Activated T-cell treated with anti-CD3 and anti-CD28 coated beads for 24 hours (primary cell): Measurements from ENCODE around the gene ROMO1.
"Not testable (repeated sequence)": the region's sequence is repeated elsewhere in the genome, so short reads cannot be mapped to it uniquely, and the experiment has no call there.

Experiments
- DNase-seq: peaks from one replicate; pipeline ENCODE4 v3.0.0-alpha.2; 2020; ENCODE audit warnings: low read depth

The ROMO1 gene

DNA sequence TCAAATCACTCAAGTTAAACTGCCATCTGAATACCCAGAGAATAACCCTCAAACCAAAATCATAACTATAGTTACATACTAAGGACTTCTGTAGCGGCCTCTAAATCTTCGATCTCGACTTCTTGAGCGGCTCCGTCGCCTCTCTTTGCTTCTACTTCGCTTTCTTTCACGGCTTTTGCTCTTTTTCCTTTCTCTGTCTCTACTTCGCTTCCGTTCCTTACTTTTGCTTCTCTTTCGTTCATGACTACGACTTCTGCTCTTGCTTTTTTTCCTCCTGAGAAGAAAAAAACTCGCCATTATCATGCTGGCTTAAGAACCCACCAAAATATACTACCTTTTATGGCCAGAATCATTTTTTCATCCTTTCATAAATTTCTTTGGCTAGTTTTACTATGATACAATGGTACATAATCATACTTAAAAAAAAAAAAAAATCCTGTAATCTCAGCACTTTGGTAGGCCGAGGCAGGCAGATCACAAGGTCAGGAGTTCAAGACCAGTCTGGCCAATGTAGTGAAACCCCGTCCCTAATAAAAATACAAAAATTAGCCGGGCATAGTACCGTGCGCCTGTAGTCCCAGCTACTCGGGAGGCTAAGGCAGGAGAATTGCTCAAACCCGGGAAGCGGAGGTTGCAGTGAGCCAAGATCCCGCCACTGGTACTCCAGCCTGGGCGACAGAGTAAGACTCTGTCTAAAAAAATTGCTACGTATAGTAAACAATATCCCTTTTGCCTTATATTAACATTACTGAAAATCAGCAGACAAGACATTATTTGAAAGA is 32.8 kb downstream of the ROMO1 start:
- no peak for DNase-seq

- DNase-seq: no peak
These were observed 33.4 kb downstream of the ROMO1 start for GRCh38 chr20:35732644-35732982.

- no peak for DNase-seq
These were observed 35.2 kb downstream of the ROMO1 start for GRCh38 chr20:35734374-35734773.

DNA sequence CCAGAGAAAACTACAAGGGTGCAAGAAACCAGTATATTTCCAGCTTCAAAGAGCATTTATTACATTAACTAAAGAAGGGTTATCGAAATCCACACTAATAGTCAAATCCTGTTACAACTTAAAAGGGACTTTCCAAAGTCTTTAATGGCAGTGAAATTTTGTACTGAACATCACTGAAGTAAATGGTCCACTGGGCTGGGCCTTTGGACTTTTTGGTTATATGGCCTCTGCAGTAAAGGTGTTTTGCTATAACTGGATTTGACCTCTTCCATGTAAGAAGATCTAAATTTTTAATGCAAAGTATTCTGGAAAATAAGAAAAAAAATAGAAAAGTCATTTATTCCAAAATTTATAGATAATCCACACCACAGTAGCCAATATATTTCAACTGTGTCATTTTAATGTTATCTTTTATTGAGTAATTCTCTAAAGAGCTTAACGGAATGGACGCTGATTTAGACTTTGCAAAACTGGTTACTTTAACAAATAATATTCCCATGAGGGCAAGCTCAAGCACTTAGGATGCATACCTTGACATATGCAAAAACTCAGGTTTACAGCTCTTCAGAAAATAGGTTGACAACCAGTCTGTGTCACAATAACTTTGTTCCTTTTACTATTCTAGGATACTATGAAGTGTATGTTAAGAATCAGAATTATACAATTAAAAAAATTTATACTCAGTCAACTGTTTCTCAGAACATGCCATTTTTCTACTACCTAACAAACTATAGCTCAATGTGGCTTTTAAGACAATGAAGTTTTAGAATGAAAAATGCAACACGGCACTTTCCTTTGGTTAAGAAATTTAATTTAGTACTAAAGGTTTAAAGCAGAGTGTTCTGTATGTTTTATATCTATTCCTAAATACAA is 35.8 kb downstream of the ROMO1 start:
- no peak for DNase-seq

GRCh38 chr20:35735826-35736470 is 36.7 kb downstream of the ROMO1 start:
- no peak for DNase-seq

DNA sequence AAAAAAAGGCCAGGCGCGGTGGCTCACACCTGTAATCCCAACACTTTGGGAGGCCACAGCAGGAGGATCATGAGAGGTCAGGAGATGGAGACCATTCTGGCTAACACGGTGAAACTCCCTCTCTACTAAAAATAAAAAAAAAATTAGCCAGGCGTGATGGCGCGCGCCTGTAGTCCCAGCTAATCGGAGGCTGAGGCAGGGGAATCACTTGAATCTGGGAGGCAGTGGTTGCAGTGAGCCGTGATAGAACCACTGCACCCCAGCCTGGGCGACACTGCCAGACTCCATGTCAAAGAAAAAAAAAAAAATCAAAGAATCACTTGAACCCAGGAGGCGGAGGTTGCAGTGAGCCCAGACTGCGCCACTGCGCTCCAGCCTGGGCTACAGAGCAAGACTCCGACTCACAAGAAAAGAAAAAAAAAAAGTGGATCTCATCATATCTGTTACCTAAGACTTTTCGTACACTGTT is 38.7 kb downstream of the ROMO1 start:
- DNase-seq: no peak

- DNase-seq: no peak
These were observed 39.4 kb downstream of the ROMO1 start for GRCh38 chr20:35738410-35739179.

DNA sequence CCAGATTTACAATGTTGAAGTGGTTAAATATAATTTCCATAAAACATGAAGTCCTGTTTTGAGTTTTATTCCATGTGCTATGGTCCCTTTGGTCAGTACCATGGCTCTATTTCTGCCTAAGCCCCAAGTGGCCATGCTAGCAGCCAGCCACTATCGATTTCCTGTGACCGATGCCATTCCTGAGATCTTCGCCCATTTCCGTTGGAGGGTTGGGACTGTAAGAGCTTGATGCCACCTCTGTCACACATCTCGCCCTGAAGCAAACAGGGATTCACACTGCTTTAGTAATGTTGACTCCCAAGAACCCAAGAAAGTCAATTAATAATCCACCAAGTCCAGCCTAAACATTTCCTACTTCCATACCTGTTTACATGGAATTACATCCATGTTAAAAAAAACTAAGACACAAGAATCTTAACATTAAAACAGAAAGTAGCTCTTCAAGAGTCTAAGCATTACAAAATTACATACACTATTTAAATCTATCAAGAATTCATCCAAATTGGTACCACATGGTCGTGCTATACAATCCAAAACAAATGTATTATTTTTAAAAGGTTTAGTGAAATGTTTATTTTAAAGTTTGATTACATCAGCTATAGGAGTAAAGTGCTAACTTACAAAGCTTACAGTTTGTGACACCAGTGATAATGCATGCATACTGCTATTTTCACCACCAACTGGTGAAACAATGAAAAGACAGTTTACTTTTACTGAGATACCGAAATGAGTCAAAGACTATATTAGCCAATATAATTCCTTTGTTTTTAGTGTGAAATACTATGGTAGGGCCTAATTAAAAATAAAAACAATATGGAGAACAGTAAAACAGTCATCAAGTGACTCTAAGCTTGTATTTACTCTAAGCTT is 40.3 kb downstream of the ROMO1 start:
- no peak for DNase-seq

DNA sequence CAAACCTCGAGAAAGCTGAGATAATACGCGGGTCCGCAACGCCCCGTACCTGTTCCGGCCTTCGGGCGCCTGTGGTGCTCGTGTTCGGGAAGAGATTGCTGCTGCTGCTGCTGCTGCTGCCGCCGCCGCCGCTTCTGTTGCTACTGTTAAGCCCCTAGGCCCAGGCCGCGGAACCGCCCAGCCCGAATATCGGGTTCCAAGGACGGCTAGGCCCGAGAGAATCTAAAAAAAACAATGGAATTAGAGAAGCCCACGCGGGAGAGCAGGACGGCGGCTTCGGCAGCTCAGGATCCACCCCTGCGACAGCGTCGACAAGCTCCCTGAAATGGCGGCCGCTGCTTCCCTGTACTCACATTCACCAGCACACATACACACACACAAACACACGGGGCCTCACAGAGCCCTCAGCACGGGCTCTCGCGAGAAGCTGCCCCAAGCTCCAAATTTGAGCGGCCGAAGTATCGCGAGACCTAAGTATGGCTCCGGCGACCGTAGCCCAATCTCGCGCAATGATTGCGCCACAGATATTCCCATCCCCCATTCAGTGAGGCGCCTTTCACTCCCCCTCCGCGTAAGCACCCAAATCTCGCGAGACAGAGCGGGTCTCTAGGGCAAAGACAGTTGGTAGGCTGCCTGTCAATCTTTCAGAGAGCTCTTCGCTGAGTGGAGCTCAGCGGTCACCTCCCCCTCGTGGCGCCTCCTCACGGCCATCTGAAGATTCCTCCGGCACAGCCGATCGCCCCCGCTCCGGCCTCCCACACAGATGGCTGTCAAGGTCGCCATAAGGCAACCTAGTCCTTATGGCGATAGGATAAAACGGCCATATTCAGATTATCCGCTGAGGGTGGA is 42.9 kb downstream of the ROMO1 start, which contains the start of gene RBM39:
RBM39 (minus strand) TSS at position 369 of the 849 bp plus-strand sequence. CDS start 1,386 bp downstream, outside the sequence.
- peak; percentile 98 for DNase-seq

DNA sequence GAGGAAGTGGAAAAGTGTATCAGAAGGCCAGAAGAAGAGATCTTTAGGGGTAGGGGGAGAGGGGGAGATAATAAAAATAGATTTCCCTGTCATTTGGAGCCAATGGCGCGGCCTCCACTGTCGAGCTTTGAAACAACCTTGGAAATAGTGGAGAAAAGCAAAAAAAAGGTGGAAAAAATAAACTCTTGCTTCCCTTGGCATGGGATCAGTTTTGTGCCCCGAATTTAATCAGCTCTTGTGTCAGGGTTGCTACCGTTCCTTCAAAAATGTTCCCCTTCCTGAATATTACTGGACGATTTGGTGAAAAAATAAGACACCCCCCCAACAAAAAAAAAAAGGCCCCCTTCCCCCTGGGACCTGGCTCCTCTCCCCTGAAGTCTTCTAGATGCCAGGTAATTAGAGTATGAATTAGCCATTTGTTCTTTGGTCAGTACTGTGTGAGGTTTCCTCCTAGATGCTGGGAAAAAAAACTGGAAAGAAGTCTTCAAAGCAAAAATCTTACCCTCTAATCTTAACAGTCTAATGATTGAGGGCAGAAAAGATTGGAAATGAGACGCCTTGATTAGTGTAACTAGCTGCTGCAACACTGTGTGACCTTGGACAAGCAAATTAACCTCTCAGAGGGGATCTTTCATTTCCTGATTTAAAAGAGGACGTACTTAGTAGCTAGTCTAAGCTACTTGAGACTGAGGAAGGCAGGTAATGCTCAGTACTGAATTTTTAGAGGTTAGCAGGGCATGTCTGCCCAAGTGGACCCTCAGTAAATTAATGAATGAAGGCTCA is 43.7 kb downstream of the ROMO1 start:
- no peak for DNase-seq

DNA sequence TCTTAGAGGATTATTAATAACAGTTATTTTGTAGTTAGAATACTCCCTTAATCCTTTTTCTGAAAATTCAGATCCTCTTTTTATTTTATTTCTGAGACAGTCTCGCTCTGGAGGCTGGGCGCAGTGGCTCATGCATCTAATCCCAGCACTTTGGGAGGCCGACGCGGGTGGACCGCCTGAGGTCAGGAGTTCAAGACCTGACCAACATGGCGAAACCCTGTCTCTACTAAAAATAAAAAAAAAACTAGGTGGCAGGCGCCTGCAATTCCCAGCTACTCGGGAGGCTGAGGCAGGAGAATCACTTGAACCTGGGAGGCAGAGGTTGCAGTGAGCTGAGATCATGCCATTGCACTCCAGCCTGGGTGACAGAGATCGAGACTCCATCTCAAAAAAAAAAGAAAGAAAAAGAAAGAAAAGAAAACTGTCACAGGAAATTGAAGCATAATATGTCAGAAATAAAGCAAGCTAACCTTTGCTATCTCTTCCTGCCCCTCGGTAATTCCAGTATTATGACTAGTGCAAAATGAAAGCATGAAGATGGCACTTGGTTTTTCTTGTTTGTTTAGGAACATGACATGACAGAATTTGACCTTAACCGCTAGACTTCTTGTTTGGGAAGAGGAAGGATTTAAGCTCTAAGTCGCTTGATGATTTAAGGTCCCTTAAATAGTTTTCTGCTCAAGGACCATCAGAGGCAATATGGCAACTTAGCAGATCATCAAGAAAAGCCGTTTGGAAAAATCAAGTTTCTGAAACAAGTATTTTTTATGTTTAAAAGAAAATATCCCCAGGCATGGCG is 44.7 kb downstream of the ROMO1 start:
- no peak for DNase-seq

DNA sequence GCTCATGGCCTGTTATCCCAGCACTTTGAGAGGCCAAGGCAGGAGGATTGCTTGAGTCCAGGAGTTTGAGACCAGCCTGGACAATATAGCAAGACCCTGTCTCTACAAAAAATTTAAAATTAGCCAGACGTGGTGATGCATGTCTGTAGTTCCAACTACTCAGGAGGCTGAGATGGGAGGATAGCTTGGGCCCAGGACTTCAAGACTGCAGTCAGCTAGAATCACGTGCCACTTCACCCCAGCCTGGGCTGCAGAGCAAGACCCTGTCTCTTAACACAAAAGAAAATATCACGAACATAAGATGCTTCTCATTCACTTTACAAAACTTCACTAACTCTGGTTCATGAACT is 45.3 kb downstream of the ROMO1 start:
- not testable (repeated sequence) for DNase-seq
